GM12878 (cell line): Measurements from ENCODE around the gene LRCH4.

Experiments used
- SIN3A ChIP-seq: IDR thresholded peaks from 2 replicates; pipeline ENCODE4 v1.6.1; 2012; ENCODE audit warnings: low read depth, low read length, improper control_type of control experiment
- USF2 ChIP-seq: IDR thresholded peaks from 2 replicates; pipeline ENCODE4 v1.6.1; 2011; ENCODE audit warnings: low read depth, low read length, improper control_type of control experiment, borderline replicate concordance
- TF ChIP-seq, protein P1 (sequence below), 3 experiments: IDR thresholded peaks in 2 of 3; conservative IDR thresholded peaks in 1 of 3; 2 replicates each; pipeline ENCODE4 v1.5.1; 2011; ENCODE audit warnings: low read depth in 3 of 3, low read length in 3 of 3, mild to moderate bottlenecking in 3 of 3, control low read depth in 2 of 3, moderate library complexity in 2 of 3, inconsistent platforms in 1 of 3, mixed read lengths in 1 of 3; ENCODE audit not compliant: control insufficient read depth in 2 of 3, insufficient read depth in 1 of 3; ENCODE audit errors: extremely low read depth in 1 of 3

- TF ChIP-seq SIN3A (no peak), USF2 (no peak)
- TF ChIP-seq, protein P1, sequence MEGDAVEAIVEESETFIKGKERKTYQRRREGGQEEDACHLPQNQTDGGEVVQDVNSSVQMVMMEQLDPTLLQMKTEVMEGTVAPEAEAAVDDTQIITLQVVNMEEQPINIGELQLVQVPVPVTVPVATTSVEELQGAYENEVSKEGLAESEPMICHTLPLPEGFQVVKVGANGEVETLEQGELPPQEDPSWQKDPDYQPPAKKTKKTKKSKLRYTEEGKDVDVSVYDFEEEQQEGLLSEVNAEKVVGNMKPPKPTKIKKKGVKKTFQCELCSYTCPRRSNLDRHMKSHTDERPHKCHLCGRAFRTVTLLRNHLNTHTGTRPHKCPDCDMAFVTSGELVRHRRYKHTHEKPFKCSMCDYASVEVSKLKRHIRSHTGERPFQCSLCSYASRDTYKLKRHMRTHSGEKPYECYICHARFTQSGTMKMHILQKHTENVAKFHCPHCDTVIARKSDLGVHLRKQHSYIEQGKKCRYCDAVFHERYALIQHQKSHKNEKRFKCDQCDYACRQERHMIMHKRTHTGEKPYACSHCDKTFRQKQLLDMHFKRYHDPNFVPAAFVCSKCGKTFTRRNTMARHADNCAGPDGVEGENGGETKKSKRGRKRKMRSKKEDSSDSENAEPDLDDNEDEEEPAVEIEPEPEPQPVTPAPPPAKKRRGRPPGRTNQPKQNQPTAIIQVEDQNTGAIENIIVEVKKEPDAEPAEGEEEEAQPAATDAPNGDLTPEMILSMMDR (IDR thresholded peaks at IDR 0.05 in 2 of 3, conservative IDR thresholded peaks at IDR 0.05 in 1 of 3; ENCODE audit: control insufficient read depth in 2 of 3, extremely low read depth in 1 of 3, insufficient read depth in 1 of 3, low read depth in 3 of 3, low read length in 3 of 3) = no peak
Observed at GRCh38 chr7:100546926-100547800, 38.8 kb downstream of the LRCH4 start.
